NCI-H1417 treated with DMSO at 0.1 percent for 48 hours (cell line): ENCODE measurements around the gene SDR39U1.

Source experiments
- DNase-seq: peaks from one replicate; lab custom pipeline; 2025; lab: John Stamatoyannopoulos, UW

Gene SDR39U1

GRCh38 chr14:24390701-24391468 is 51.7 kb downstream of the SDR39U1 start:
- DNase-seq = no peak
